ENCODE measurements around the gene CCL19. TPM values are rescaled to one million over a fixed set of nuclear protein-coding genes. Genes with fewer than 3 reads are reported as not detected.

CCL19 gene
- total RNA-seq, 2 experiments from 2014 or later: not detected

- TF ChIP-seq CTCF (conservative IDR thresholded peaks at IDR 0.05; ENCODE audit: low read length) (no peak), EZH2phosphoT487 (IDR thresholded peaks at IDR 0.05; ENCODE audit: borderline replicate concordance, low read depth, low read length) (no peak)
- ChIA-PET POLR2A (no interaction called here), CTCF (ENCODE audit: unreplicated experiment) (interaction anchor here (0.5 to 3.3 kb wide), 2 partner anchors 16 to 127 kb away, joined by 4 to 13 read pairs; partner anchors contain the start of gene GALT)
- Histone ChIP-seq H3K27ac (ENCODE audit: low read depth, low read length, poor library complexity, severe bottlenecking) (no peak within 1 kb of the TSS), H3K9me2 (ENCODE audit: insufficient read depth, low read length) (no peaks in the 10 kb centered on the region), H3K4me2 (ENCODE audit: low read length) (no peak within 1 kb of the TSS), H3K79me2 (ENCODE audit: insufficient read depth, low read depth, low read length) (no peaks in the 10 kb centered on the region), H3K4me3 (ENCODE audit: low read depth, low read length, poor library complexity, severe bottlenecking) (no peak within 1 kb of the TSS), H3K36me3 (ENCODE audit: insufficient read depth, low read length) (no peaks in the 10 kb centered on the region), H3K4me1 (ENCODE audit: insufficient read depth, low read length, poor library complexity, severe bottlenecking) (peaks cover 13% of the 10 kb centered on the region), H4K20me1 (ENCODE audit: insufficient read depth, low read length) (no peaks in the 10 kb centered on the region), H3K9me3 (ENCODE audit: low read length) (no peaks in the 10 kb centered on the region), H2AFZ (ENCODE audit: low read length) (no peak within 1 kb of the TSS)
- no peak for DNase-seq (ENCODE audit: low spot score)
- no TSS peak for BruUV-seq (replicated peaks)
- intact Hi-C loops (cut with micrococcal nuclease; ENCODE audit: unreplicated experiment): no loop called here
Observed at GRCh38 chr9:34662526-34663302, 28.4 kb downstream of the CCL19 start, which contains the start of gene CCL27. CCL27 (minus strand) TSS chr9:34662657; CDS start chr9:34662633, 24 bp downstream.

- peaks cover 4% of the 10 kb centered on the region for H3K4me1 ChIP-seq (ENCODE audit: insufficient read depth, low read length, poor library complexity, severe bottlenecking)
- POLR2A ChIA-PET: interaction anchor here (1.1 kb wide), 1 partner anchor 22 kb away, joined by 4 read pairs; the partner anchor contains the start of gene SIGMAR1
Observed at GRCh38 chr9:34659592-34660253, 31.4 kb downstream of the CCL19 start.

More at GRCh38 chr9:34659592-34660253, 31.4 kb downstream of the CCL19 start:
- Histone ChIP-seq H3K9me2 (ENCODE audit: insufficient read depth, low read length) (no peaks in the 10 kb centered on the region), H3K4me3 (ENCODE audit: low read depth, low read length, poor library complexity, severe bottlenecking) (no peak overlapping the region), H2AFZ (ENCODE audit: low read length) (no peak overlapping the region), H3K4me2 (ENCODE audit: low read length) (no peak overlapping the region), H3K36me3 (ENCODE audit: insufficient read depth, low read length) (no peaks in the 10 kb centered on the region), H4K20me1 (ENCODE audit: insufficient read depth, low read length) (no peaks in the 10 kb centered on the region), H3K9me3 (ENCODE audit: low read length) (no peaks in the 10 kb centered on the region), H3K79me2 (ENCODE audit: insufficient read depth, low read depth, low read length) (no peaks in the 10 kb centered on the region), H3K27ac (ENCODE audit: low read depth, low read length, poor library complexity, severe bottlenecking) (no peak overlapping the region)
- BruUV-seq (replicated peaks): no TSS peak
- intact Hi-C loops (cut with micrococcal nuclease; ENCODE audit: unreplicated experiment): no loop called here
- CTCF ChIA-PET (ENCODE audit: unreplicated experiment): interaction anchor here (3.3 kb wide), 1 partner anchor 13 kb away, joined by 13 read pairs; the partner anchor contains the start of gene GALT
- peak; percentile 10 for DNase-seq (ENCODE audit: low spot score)
- TF ChIP-seq CTCF (conservative IDR thresholded peaks at IDR 0.05; ENCODE audit: low read length) (no peak), EZH2phosphoT487 (IDR thresholded peaks at IDR 0.05; ENCODE audit: borderline replicate concordance, low read depth, low read length) (no peak)
